ENCODE results near the gene NUDT21.
"Not testable (repeated sequence)": the region's sequence is repeated elsewhere in the genome, so short reads cannot be mapped to it uniquely, and the experiment has no call there.

The NUDT21 gene

DNA sequence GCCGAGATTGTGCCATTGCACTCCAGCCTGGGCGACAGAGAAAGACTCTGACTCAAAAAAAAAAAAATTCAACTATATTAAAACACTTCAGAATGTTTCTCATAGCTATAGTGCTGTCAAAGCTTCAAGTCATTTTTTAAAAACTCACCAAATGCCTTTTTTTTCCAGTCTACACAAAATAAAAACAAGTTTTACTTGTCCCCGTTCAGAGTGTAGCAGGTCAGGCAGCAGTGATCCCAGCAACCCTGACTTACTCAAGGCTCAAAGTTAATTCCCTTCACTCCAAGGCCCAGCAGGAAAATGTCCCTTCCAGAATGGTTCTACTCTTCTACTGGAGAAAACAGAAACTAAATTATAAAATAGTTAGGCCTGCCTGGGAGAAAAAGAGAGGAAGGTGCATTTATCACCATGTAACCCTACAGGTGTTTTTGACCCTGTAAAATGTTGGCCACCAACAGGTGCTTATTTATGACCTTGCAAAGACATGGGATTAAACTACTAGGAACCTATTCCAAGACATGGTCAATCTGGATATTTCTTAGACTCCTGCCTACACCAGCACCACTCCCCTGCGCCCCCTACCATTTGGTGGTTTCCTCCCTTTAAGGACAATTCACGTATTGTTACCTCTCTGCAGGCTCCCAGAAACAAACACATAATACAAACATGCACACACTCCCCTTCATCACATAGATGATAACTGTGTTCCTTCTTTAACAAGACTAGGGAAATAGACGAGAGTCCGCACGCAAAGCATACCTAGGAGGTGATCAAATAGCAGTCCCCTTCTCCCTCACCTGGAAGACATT is 31.2 kb downstream of the NUDT21 start:
- no peak for DNase-seq (ENCODE audit: low read depth in 2 of 2)

DNA sequence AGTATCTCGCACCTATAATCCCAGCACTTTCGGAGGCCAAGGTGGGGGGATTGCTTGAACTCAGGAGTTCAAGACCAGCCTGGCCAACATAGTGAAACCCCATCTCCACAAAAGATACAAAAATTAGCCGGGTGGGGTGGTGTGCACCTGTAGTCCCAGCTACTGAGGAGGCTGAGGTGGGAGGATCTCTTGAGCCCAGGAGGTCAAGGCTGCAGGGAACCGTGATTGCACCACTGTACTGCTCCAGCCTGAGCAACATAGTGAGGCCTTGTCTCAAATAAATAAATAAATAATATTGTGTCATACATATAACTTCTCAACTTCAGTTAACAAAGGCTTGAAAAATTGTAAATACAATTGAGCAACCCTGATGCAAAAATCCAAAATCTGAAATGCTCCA is 34.0 kb downstream of the NUDT21 start:
- no peak for DNase-seq (ENCODE audit: low read depth in 2 of 2)

DNA sequence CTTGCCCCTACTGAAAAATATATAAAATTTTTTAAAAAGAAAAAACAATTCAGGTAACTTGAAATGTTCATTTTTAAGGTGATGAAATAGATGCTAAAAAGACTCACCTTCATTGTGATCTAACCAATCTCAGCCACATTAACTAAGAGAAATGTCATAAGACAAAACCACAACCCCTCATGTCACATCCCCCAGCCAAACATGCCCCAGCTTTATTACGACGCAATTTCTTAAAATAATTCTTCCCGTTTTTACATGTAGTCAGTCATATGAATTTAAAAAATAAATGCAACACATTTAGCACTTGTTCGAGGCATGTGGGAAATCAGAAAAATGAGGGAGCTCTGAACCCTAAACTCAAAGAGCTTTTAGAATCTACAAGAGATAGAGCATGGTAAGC is 35.3 kb downstream of the NUDT21 start:
- DNase-seq (ENCODE audit: low read depth in 2 of 2): no peak

DNA sequence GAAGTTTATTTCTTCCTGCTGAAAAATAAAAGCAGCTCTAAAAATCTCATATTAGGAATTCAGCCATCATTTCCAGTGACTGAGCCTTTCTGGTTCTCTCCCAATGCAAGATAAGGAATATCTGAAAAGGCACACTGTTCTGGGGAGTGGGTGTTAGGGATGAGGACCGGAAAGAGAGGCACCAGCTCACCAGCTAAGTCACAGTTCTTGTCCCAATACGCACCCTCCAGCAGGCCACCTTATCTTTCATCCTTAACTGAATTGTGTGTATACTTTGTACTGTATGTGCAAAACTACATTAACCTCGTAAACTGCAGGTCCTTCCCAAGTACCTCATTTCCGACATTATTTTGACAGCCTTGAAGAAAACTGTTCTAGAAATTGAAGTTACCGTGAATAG is 36.8 kb downstream of the NUDT21 start:
- DNase-seq (ENCODE audit: low read depth in 2 of 2): no peak

DNA sequence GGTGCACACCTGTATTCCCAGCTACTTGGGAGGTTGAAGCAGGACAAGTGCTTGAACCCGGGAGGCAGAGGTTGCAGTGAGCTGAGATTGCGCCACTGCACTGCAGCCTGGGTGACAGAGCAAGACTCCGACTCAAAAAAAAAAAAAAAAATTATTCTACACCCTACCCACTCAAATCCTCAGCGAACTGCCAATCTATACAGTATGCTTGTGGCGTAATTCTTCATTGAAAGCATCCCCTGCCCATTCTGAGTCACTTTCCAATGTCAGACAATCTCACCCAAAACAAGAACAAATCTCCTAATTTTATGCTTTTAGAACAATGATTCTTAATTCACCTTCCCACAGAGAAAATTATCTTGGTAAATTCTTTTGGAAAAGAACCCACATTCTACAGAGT is 37.8 kb downstream of the NUDT21 start:
- DNase-seq (ENCODE audit: low read depth in 2 of 2): no peak

DNA sequence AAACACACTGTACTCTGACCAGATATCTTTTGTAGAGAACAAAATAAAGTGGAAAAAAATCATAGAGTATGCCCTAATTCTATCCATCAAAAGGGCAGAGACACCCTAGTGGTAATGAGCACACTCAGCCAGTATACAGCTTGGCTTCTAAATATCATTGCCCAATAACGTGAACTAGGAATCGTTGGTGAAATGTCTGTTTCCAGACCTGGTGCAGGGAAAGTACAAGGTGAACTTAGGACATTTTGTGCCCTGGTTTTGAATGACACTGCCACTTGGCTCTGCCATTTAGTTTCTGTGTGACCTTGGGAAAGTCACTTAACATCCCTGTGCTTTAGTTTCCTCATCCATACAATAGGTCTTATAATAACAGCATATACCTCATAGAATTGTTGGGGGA is 39.5 kb downstream of the NUDT21 start:
- DNase-seq (ENCODE audit: low read depth in 2 of 2): no peak

DNA sequence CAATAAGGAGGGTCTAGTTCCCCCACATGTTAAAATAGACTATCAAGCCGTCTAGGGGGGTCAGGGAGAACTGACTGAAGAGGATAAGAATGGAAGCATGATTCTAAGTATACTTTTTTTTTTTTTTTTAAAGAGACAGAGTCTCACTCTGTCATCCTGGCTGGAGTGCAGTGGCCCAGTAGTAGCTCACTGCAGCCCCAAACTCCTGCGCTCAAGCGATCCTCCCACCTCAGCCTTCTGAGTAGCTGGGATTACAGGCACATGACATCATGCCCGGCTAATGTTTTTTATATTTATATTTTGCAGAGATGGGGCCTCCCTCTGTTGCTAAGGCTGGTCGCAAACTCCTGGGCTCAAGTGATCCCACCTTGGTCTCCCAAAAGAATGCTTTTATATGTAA is 40.0 kb downstream of the NUDT21 start:
- no peak for DNase-seq (ENCODE audit: low read depth in 2 of 2)

DNA sequence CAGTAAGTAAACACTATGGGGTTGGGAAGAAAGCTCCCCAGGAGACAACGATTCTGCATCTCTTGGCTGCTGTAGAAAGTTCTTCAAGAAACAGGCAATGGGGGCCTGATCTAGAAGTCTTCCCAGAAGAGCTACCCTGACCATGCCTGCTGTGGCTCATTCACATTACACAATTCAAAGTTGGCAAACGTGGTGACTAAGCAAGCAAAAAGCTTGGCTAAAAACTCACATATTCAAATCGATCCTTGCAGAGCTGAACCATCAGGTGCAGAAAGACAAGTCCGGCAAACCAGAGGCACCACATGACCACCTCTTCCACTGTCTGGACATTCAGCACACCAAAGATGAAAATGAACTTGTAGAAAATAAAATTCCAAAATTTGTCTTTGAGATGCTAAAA is 41.9 kb downstream of the NUDT21 start:
- no peak for DNase-seq (ENCODE audit: low read depth in 2 of 2)

DNA sequence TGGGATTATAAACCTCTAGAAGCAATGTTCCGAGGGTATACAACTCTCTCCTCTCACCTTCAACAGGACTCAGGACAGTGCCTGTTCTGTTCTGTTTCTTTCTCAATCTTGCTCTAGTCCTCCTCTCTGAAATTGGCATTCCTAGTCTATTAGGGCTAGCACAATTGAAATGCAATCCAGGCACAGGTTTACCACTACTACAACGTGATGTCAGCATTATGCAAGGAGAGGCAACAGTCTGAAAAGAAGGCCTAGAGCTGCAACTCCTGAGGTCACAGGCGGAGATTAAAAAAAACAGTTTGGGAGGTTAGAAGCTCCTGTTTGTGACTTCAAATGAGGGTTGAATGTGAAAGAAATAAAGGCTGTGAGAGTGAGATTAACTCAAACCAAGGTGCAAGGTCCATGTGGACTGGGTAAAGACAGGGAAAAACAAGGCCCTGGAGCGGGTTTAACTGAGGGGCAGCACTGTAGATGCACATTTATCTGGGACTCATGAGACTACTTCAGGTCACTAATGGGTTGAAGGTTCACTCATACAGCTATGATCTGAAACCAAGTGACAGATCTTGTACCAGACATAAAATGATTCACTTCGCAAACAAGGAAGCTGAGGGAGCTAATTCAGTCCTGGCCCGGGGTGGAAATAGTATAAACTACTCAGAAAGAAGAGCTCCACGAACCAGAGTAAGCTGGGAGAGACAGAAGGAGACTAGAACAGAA is 42.6 kb downstream of the NUDT21 start:
- no peak for DNase-seq (ENCODE audit: low read depth in 2 of 2)

DNA sequence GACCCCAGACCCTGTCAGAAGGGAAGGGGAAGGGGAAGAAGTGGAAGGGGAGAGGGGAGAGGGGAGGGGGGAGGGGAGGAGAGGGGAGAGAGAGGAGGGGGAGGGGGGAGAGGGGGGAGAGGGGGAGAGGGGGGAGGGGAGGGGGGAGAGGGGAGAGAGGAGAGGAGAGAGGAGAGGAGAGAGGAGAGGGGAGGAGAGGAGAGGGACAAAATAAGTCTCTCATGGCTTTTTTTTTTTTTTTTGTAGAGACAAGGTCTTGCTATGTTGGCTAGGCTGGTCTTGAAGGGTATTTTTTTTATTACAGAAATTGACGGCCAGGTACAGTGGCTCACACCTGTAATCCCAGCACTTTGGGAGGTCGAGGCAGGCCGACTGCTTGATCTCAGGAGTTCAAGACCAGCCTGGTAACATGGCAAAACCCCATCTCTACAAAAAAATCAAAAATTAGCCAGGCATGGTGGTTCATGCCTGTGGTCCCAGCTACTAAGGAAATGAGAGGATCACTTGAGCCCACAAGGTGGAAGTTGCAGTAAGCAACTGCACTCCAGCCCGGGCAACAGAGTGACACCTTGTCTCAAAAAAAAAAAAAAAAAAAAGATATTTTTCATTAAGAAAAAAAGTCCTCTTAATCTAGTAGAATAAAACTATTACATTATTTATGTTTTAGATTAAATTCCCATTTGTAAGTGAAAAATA is 45.0 kb downstream of the NUDT21 start:
- DNase-seq (ENCODE audit: low read depth in 2 of 2): no peak

DNA sequence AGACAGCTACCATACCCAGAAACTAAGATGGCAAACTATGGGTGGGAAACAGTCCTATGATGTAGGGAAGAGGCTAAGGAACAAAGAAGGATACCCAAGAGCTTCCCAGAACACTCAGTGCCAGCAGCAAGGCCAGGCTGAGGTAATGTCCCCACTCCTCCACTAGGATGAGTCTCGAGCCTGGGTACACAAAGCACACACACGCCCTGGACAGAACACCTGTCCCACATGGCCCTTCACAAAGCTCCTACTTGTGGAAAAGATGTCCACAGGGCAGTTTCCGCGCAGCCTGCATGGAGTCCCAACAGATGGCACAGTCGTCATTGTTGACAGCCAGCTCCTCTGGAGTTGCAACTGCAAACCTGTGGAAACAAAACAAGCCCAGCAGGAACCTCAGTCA is 49.6 kb downstream of the NUDT21 start:
- no peak for DNase-seq (ENCODE audit: low read depth in 2 of 2)

DNA sequence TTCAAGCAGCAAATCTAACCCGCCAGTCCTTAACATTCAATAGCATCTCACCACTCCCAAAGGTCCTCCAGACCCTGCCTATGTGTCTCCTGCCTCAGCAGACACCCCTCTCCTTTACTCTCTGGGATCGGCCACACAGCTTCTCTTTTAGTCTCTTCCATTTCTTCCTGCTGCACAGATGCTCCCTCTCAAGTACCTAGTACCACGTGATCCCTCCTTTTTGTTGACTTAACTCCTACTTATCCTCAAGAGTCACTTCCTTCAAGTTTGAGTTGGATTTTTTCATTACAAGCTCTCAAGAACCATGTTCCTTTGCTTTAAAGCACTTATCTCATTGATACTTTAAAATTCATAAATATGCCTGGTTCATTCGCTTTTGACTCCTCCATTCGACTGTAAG is 50.7 kb downstream of the NUDT21 start:
- no peak for DNase-seq (ENCODE audit: low read depth in 2 of 2)

DNA sequence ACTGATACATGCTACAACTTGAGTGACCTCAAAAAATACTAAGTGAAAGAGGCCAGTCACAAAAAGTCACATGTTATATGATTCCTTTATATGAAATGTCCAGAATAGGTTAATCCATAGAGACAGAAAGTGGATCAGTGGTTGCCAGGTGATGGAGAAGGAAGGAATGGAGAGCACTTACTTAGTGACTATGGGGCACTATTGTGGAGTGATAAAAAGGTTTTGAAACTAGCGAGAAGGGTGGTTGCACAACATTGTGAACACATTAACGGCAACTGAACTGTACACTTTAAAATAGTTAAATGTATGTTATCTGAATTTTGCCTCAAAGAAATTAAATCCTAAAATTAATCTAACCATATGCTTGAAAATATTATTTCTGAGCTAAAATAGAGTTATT is 51.6 kb downstream of the NUDT21 start:
- no peak for DNase-seq (ENCODE audit: low read depth in 2 of 2)

DNA sequence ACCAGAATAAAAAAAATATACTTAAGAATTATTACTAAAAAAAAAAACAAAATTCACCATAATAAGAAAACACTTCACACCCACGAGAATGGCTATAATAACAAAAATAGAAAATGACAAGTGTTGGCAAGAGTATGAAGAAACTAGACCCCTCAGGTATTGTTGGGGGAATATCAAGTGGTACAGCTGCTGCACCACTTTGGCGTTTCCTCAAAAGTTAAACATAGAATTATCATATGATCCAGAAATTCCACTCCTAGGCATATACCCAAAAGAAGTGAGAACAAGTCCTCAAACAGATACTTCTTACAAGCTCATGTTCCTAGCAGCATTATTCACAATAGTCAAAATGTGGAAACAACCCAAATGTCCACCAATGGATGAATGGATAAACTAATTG is 52.1 kb downstream of the NUDT21 start:
- DNase-seq (ENCODE audit: low read depth in 2 of 2): no peak

DNA sequence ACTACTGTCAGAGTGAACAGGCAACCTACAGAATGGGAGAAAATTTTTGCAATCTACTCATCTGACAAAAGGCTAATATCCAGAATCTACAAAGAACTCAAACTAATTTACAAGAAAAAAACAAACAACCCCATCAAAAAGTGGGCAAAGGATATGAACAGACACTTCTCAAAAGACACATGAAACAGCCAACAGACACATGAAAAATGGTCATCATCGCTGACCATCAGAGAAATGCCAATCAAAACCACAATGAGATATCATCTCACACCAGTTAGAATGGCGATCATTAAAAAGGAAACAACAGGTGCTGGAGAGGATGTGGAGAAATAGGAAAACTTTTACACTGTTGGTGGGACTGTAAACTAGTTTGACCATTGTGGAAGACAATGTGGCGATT is 54.4 kb downstream of the NUDT21 start:
- not testable (repeated sequence) for DNase-seq (ENCODE audit: low read depth in 2 of 2)

DNA sequence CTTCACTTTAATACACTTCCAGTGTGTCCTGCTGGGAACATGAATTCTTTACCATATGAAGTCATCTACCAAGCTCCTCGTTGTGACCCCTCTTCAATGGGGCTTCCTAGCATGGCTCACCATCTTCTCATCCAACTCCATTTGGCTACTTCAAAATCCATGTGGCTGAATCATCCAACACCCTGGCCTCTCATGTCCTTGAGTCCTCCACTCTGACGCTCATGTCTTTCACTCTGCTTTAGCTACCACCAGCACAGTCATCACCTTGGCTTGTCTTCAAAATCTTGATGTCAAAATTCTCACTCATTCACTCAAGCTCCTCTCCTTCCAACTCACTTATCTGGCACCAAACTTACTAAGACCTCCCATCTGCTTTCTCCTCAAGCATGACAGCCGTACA is 61.6 kb downstream of the NUDT21 start:
- no peak for DNase-seq (ENCODE audit: low read depth in 2 of 2)

DNA sequence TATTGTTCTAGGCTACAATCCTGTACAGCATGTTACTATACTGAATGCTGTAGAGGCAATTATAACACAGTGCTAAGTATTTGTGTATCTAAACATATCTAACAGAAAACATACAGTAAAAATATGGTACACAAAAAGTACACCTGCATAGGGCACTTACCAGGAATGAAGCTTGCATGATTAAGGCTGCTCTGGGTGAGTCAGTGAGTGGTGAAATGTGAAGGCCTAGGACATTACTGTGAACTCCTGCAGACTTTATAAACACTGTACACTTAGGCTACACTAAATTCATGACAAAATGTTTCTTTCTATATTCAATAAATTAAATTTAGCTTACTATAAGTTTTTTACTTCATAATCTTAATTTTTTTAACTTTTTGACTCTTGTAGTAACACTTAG is 62.9 kb downstream of the NUDT21 start:
- DNase-seq (ENCODE audit: low read depth in 2 of 2): no peak

DNA sequence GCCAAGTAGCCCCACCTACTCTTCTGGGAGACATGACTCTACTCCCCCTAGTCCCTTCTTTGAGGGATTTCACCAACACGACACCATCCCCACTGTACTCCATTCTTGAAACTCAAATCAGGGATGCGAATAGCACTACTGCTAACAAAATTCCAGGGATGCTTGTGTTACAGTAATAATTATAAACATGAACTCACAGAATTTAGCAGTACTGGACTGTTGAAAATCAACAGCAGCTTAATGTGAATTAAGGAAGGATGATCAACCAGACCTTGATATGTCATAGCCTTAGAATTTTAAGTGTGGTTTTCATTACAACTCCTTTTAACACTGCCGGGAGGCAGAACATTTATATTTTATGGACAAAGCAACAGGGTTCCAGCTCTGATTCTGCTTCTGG is 63.7 kb downstream of the NUDT21 start:
- no peak for DNase-seq (ENCODE audit: low read depth in 2 of 2)

DNA sequence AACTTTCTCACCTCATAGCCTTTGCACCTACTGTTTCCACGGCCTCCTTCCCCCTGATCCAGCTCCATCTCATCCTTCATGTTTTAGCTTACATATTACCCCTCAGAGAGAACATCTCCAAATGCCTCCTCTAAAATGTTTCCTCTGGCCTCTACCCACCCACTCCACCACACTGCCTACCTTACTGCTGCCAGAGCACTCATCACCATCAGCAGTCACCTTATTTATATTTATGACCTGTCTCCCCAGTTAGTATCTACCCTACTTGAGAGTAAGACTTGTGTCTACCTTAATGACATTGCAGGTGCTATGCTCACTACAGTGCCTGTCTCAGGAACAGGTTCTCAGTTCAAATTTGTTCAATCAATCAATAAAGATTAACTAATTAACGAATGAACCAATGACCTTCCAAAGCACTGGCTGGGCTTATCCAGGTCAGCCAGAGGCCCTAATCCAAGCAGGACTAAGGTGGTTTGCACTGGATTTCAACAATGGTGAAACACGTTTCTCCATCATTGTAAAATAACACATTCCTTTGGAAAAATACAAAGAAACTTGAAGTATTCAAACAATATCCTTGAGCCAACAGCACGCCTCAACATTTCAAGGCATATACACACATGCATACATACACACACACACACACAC is 66.9 kb downstream of the NUDT21 start:
- DNase-seq (ENCODE audit: low read depth in 2 of 2): no peak

DNA sequence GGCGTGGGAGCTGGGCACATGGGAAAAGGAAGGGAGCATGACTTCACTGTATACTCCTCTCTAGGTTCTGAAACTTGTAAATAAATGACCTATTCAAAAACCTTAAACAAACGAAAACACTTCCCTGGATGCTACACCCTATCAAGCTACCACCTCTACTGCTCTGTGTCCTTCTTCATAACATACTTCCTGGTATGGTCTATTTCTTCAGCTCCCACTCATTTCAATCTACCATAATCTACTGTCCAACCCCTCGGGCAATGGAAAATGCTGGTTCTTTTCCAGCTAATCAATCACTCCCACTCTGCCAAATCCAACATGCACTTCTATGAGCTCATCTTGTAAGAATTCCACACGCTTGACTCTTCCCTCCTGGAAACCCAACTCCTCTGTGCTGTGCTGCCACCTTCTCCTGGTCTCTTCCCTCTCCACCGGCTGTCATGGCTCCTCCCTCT is 68.2 kb downstream of the NUDT21 start:
- DNase-seq (ENCODE audit: low read depth in 2 of 2): no peak

DNA sequence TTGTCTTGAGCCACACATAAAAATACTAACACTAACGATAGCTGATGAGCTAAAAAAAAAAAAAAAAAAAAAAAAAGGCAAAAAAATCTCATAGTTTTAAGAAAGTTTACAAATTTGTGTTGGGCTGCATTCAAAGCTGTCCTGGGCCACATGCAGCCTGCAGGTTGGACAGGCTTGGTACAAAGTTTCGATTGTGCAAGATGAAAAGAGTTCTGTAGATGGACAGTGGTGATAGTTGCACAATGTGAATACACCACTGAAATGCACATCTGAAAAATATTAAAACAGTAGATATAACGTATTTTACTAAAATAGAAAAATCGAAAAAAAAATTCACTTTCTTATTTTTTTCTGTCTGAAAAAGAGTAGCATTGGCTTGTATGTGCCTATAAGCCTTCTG is 68.7 kb downstream of the NUDT21 start:
- DNase-seq (ENCODE audit: low read depth in 2 of 2): no peak

DNA sequence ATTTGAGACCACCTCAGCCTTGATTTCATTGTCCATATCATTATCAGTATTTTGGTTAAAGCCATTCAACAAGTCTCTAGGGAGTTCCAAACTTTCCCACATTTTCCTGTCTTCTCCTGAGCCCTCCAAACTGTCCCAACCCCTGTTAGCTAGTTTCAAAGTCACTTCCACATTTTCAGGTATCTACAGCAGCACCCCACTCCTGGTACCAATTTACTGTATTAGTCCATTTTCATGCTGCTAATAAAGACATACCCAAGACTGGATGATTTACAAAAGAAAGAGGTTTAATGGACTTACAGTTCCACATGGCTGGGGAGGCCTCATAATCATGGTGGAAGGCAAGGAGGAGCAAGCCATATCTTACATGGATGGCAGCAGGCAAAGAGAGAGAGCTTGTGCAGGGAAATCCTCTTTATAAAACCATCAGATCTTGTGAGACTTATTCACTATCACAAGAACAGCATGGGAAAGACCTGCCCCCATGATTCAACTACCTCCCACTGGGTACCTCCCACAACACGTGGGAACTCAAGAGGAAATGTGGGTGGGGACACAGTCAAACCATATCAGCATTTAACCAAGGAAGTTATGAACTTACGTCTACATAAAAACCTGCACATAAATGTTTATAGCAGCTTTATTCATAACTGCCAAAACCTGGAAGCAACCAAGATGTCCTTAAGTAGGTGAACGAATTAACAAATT is 70.2 kb downstream of the NUDT21 start:
- DNase-seq (ENCODE audit: low read depth in 2 of 2): not testable (repeated sequence)

All from stimulated activated CD8-positive, alpha-beta memory T cell treated with anti-CD3 and anti-CD28 coated beads, Interleukin-2, amount 100 ng/mL, for 48 hours (primary cell).